B cell (primary cell): ENCODE results near the gene TREM1. TPM values are rescaled to one million over a fixed set of nuclear protein-coding genes. Genes with fewer than 3 reads are reported as not detected.

Source experiments
- ATAC-seq: fragments of 200-7000 bp; cut with Tn5 transposase; one replicate; pipeline ENCODE4 v1.10.0; 2021; ENCODE audit warnings: low read depth, mild to moderate bottlenecking, moderate number of reproducible peaks, moderate library complexity
- CTCF ChIA-PET: fragments of 350-600 bp; sonication (Branson Sonifier 250); formaldehyde crosslinking; loops from one replicate; lab custom pipeline; 2021; ENCODE audit warnings: antibody characterized with exemption, inconsistent platforms; lab: Charles Lee
- POLR2A ChIA-PET: fragments of 350-600 bp; sonication (Branson Sonifier 250); formaldehyde crosslinking; loops from one replicate; lab custom pipeline; 2021; ENCODE audit warnings: antibody characterized with exemption; lab: Charles Lee
- DNase-seq: peaks from one replicate; pipeline ENCODE4 v3.0.0; 2013
- H2AFZ ChIP-seq: 2 replicates; pipeline ENCODE4 v1.6.1; 2012; ENCODE audit warnings: mild to moderate bottlenecking, low read depth, low read length; ENCODE audit not compliant: insufficient read depth, poor library complexity, severe bottlenecking
- H3K27ac ChIP-seq, 2 donors: 1 replicate in 1 of 2; 2 replicates in 1 of 2; pipeline ENCODE4 v1.5.1; 2012 to 2013; ENCODE audit warnings: low read length in 2 of 2, mild to moderate bottlenecking in 2 of 2, moderate library complexity in 1 of 2
- H3K27me3 ChIP-seq, 4 experiments: fragments of 200-600 bp in 1 of 4; sonication (generic) in 1 of 4; replicated peaks in 1 of 4; 1 replicate in 2 of 4; 2 replicates in 2 of 4; pipeline versions ENCODE4 v1.6.1 to v1.7.0; 2013 to 2016; ENCODE audit warnings: low read length in 3 of 4, mild to moderate bottlenecking in 2 of 4, mixed read lengths in 1 of 4, moderate library complexity in 1 of 4; ENCODE audit not compliant: insufficient read depth in 4 of 4, control insufficient read depth in 3 of 4; ENCODE audit errors: control extremely low read depth in 1 of 4
- H3K36me3 ChIP-seq, 2 experiments: replicated peaks in 1 of 2; 1 replicate in 1 of 2; 2 replicates in 1 of 2; pipeline versions ENCODE4 v1.6.1 to v1.7.1; 2013; ENCODE audit warnings: low read length in 1 of 2; ENCODE audit not compliant: insufficient read depth in 2 of 2, control insufficient read depth in 1 of 2; ENCODE audit errors: control extremely low read depth in 1 of 2, extremely low read depth in 1 of 2
- H3K4me1 ChIP-seq, 2 donors: fragments of 200-600 bp in 1 of 2; sonication (generic) in 1 of 2; 1 replicate in 1 of 2; 2 replicates in 1 of 2; pipeline versions ENCODE4 v1.5.1 to v1.6.1; 2013 to 2017; ENCODE audit warnings: low read length in 2 of 2; ENCODE audit not compliant: control insufficient read depth in 2 of 2, insufficient read depth in 2 of 2
- H3K4me2 ChIP-seq: replicated peaks from 2 replicates; pipeline ENCODE3; 2012; ENCODE audit warnings: mild to moderate bottlenecking, low read depth, low read length; ENCODE audit not compliant: poor library complexity, severe bottlenecking
- H3K4me3 ChIP-seq, 5 experiments: fragments of 200-600 bp in 1 of 5; sonication (generic) in 1 of 5; 1 replicate in 3 of 5; 2 replicates in 2 of 5; pipeline versions ENCODE4 v1.5.1 to v1.7.0; 2011 to 2016; ENCODE audit warnings: low read length in 4 of 5, mild to moderate bottlenecking in 4 of 5, low read depth in 2 of 5, control low read depth in 1 of 5, moderate library complexity in 1 of 5; ENCODE audit not compliant: insufficient read depth in 1 of 5; ENCODE audit errors: control extremely low read depth in 1 of 5, extremely low read depth in 1 of 5
- H3K79me2 ChIP-seq: fragments of 200-600 bp; sonication (generic); one replicate; pipeline ENCODE4 v1.6.0; 2016; ENCODE audit warnings: low read length; ENCODE audit not compliant: control insufficient read depth, insufficient read depth
- H3K9ac ChIP-seq: fragments of 200-600 bp; sonication (generic); 2 replicates; pipeline ENCODE4 v1.6.1; 2017; ENCODE audit warnings: mild to moderate bottlenecking, low read length, moderate library complexity
- H3K9me3 ChIP-seq, 3 donors: one replicate each; pipeline versions ENCODE4 v1.6.1 to v1.7.1; 2013; ENCODE audit warnings: low read length in 2 of 3; ENCODE audit not compliant: control insufficient read depth in 2 of 3, insufficient read depth in 1 of 3; ENCODE audit errors: control extremely low read depth in 1 of 3
- H4K20me1 ChIP-seq: 2 replicates; pipeline ENCODE4 v1.6.0; 2012; ENCODE audit warnings: mild to moderate bottlenecking, low read length; ENCODE audit not compliant: insufficient read depth, control insufficient read depth, poor library complexity, severe bottlenecking
- H3K27ac Mint-ChIP-seq: one replicate; pipeline ENCODE4 v1.8.0; 2021; ENCODE audit warnings: mixed read lengths
- H3K27me3 Mint-ChIP-seq: one replicate; pipeline ENCODE4 v1.8.0; 2021; ENCODE audit warnings: mixed read lengths
- H3K4me1 Mint-ChIP-seq: one replicate; pipeline ENCODE4 v1.8.0; 2021; ENCODE audit warnings: mixed read lengths
- H3K4me3 Mint-ChIP-seq: one replicate; pipeline ENCODE4 v1.8.0; 2021; ENCODE audit warnings: mixed read lengths
- H3K9me3 Mint-ChIP-seq: one replicate; pipeline ENCODE4 v1.8.0; 2022; ENCODE audit warnings: mixed read lengths; ENCODE audit not compliant: insufficient read depth
- CTCF ChIP-seq: fragments of 200-600 bp; IDR thresholded peaks from one replicate; pipeline ENCODE4 v1.8.0; 2022; ENCODE audit warnings: antibody characterized with exemption, mild to moderate bottlenecking
- EZH2 ChIP-seq: IDR thresholded peaks from 2 replicates; pipeline ENCODE4 v1.6.1; 2012; ENCODE audit warnings: borderline replicate concordance, low read depth, mild to moderate bottlenecking, moderate library complexity, low read length; ENCODE audit not compliant: insufficient read depth, poor library complexity, severe bottlenecking
- WGBS: methylation state at CpG from one replicate; pipeline ENCODE4 v1.1.5; 2013; ENCODE audit warnings: missing lambda C conversion rate; ENCODE audit not compliant: insufficient coverage; 5-methylcytosine and 5-hydroxymethylcytosine counted together
- intact Hi-C: fragments of 100-400 bp; cut with micrococcal nuclease; formaldehyde crosslinking; loops from one replicate; pipeline ENCODE4 v1.10.0; 2022
- polyA plus RNA-seq: library from polyadenylated mRNA; depleted of rRNA; stranded (reverse); fragments of >200 nt; gene quantifications from 2 replicates; pipeline ENCODE4 v1.2.3, GENCODE V29; 2012
- total RNA-seq, 2 donors: library from RNA; stranded (reverse); fragments of 120-200 nt in 1 of 2; gene quantifications; 1 replicate in 1 of 2; 2 replicates in 1 of 2; pipeline versions ENCODE4 v1.2.3 to v1.2.4, GENCODE V29; 2013 to 2022

TREM1 gene
- total and polyA plus RNA-seq, 2 donors (not counting 1 experiment from before 2014, with no cell fraction given): 1.9 TPM; not detected in 1

GRCh38 chr6:41269716-41270115, 16.8 kb downstream of the TREM1 start:
- Histone ChIP-seq H3K4me3 (no peak overlapping the region), H2AFZ (no peak overlapping the region), H3K9me3 (no peaks in the 10 kb centered on the region), H3K9ac (no peak overlapping the region), H3K79me2 (no peaks in the 10 kb centered on the region), H3K27me3 (no peaks in the 10 kb centered on the region), H3K4me2 (no peak overlapping the region), H3K27ac (no peak overlapping the region), H4K20me1 (no peaks in the 10 kb centered on the region), H3K4me1 (peaks cover 27 to 33% of the 10 kb centered on the region in 2 donors), H3K36me3 (no peaks in the 10 kb centered on the region)
- ATAC-seq (no peak), DNase-seq (no peak)
- Mint-ChIP-seq H3K27me3 (no peaks in the 10 kb centered on the region), H3K4me1 (peaks cover 26% of the 10 kb centered on the region), H3K27ac (no peak overlapping the region), H3K4me3 (no peak overlapping the region), H3K9me3 (no peaks in the 10 kb centered on the region)
- TF ChIP-seq EZH2 (no peak), CTCF (no peak)
- ChIA-PET CTCF (interaction anchor here (1.8 kb wide), 1 partner anchor 9 kb away, joined by 8 read pairs; no protein-coding TSS in a partner anchor), POLR2A (no interaction called here)
- intact Hi-C loops: loop anchor here (10.0 kb wide), 1 partner anchor 195 kb away; the partner anchor contains the start of genes NFYA and OARD1
- WGBS: 100% methylated on average over 4 of the region's 4 CpGs

- Histone ChIP-seq H3K79me2 (no peaks in the 10 kb centered on the region), H3K9ac (no peak overlapping the region), H2AFZ (no peak overlapping the region), H3K27me3 (no peaks in the 10 kb centered on the region), H4K20me1 (no peaks in the 10 kb centered on the region), H3K4me3 (no peak overlapping the region), H3K36me3 (no peaks in the 10 kb centered on the region), H3K4me1 (peaks cover 21 to 28% of the 10 kb centered on the region in 2 donors), H3K9me3 (no peaks in the 10 kb centered on the region), H3K4me2 (no peak overlapping the region), H3K27ac (no peak overlapping the region)
- Mint-ChIP-seq H3K27me3 (no peaks in the 10 kb centered on the region), H3K27ac (peak overlapping the region; percentile 27), H3K9me3 (no peaks in the 10 kb centered on the region), H3K4me3 (no peak overlapping the region), H3K4me1 (peaks cover 21% of the 10 kb centered on the region)
- ChIA-PET CTCF (interaction anchor here (1.8 kb wide), 1 partner anchor 10 kb away, joined by 8 read pairs; no protein-coding TSS in a partner anchor), POLR2A (no interaction called here)
- ATAC-seq (no peak), DNase-seq (no peak)
- 100% methylated on average over 1 of the region's 2 CpGs for whole genome bisulfite sequencing
- intact Hi-C loops: no loop called here
- no peak for TF ChIP-seq EZH2
- TF ChIP-seq CTCF: no peak
Measured at GRCh38 chr6:41269166-41269565, 17.3 kb downstream of the TREM1 start.
